SJSA1 (cell line): ENCODE measurements around the gene POU2F1. TPM values are rescaled to one million over a fixed set of nuclear protein-coding genes. Genes with fewer than 3 reads are reported as not detected.

Source experiments
- DNase-seq, 2 experiments: peaks; one replicate each; pipeline ENCODE4 v3.0.0-alpha.2; 2015 to 2020; ENCODE audit warnings: low spot score in 2 of 2, low read depth in 1 of 2
- H3K27ac ChIP-seq: fragments of 250-450 bp; sonication (Bioruptor Pico); 2 replicates; pipeline ENCODE4 v1.5.1; 2020; ENCODE audit warnings: mild to moderate bottlenecking, moderate library complexity
- H3K27me3 ChIP-seq: fragments of 250-450 bp; sonication (Bioruptor Pico); replicated peaks from 2 replicates; pipeline ENCODE4 v1.5.1; 2020; ENCODE audit warnings: mild to moderate bottlenecking, moderate library complexity
- H3K36me3 ChIP-seq: fragments of 250-450 bp; sonication (Bioruptor Pico); 2 replicates; pipeline ENCODE4 v1.5.1; 2020; ENCODE audit warnings: mild to moderate bottlenecking
- H3K4me1 ChIP-seq: fragments of 250-450 bp; sonication (Bioruptor Pico); replicated peaks from 2 replicates; pipeline ENCODE4 v1.6.1; 2021; ENCODE audit warnings: mild to moderate bottlenecking
- H3K4me3 ChIP-seq: fragments of 250-450 bp; sonication (Bioruptor Pico); 2 replicates; pipeline ENCODE4 v1.5.1; 2020; ENCODE audit warnings: mild to moderate bottlenecking
- H3K9me3 ChIP-seq: fragments of 250-450 bp; sonication (Bioruptor Pico); replicated peaks from 2 replicates; pipeline ENCODE4 v1.5.1; 2020; ENCODE audit warnings: mild to moderate bottlenecking
- total RNA-seq: library from RNA; depleted of rRNA; stranded (reverse); fragments of >200 nt; shearing (Covaris generic); gene quantifications from 2 replicates; pipeline ENCODE4 v1.2.3, GENCODE V29; 2014

Gene POU2F1
- total RNA-seq, 1 experiment from 2014 or later: 5.0 TPM

GRCh38 chr1:167441222-167441621 lies 220.5 kb downstream of the POU2F1 start:
- peaks cover 19% of the 10 kb centered on the region for H3K27me3 ChIP-seq
- no peaks in the 10 kb centered on the region for H3K9me3 ChIP-seq
- H3K4me1 ChIP-seq: peaks cover 6% of the 10 kb centered on the region
- no peaks in the 10 kb centered on the region for H3K36me3 ChIP-seq
- no peak for DNase-seq
- no peak overlapping the region for H3K4me3 ChIP-seq
- no peak overlapping the region for H3K27ac ChIP-seq

- Histone ChIP-seq H3K9me3 (no peaks in the 10 kb centered on the region), H3K27ac (no peak overlapping the region), H3K4me1 (peaks cover 10% of the 10 kb centered on the region), H3K27me3 (peaks cover 14% of the 10 kb centered on the region; the same call in 1 of the 2 replicates), H3K4me3 (no peak overlapping the region), H3K36me3 (no peaks in the 10 kb centered on the region)
- peak; percentile 54 to 83 for DNase-seq
These were observed 221.6 kb downstream of the POU2F1 start for GRCh38 chr1:167442142-167442848.

- no peak overlapping the region for H3K4me3 ChIP-seq
- DNase-seq: no peak
- H3K36me3 ChIP-seq: no peaks in the 10 kb centered on the region
- H3K9me3 ChIP-seq: no peaks in the 10 kb centered on the region
- no peak overlapping the region for H3K27ac ChIP-seq
- H3K27me3 ChIP-seq: peaks cover 14% of the 10 kb centered on the region; the same call in 1 of the 2 replicates
- H3K4me1 ChIP-seq: peaks cover 13% of the 10 kb centered on the region
These were observed 222.3 kb downstream of the POU2F1 start for GRCh38 chr1:167442854-167443565.

GRCh38 chr1:167443757-167444156 lies 223.1 kb downstream of the POU2F1 start:
- Histone ChIP-seq H3K27ac (no peak overlapping the region), H3K4me1 (peaks cover 13% of the 10 kb centered on the region), H3K27me3 (peaks cover 9% of the 10 kb centered on the region; the same call in 1 of the 2 replicates), H3K9me3 (no peaks in the 10 kb centered on the region), H3K36me3 (no peaks in the 10 kb centered on the region), H3K4me3 (no peak overlapping the region)
- no peak for DNase-seq

- no peak for DNase-seq
- no peaks in the 10 kb centered on the region for H3K36me3 ChIP-seq
- H3K27me3 ChIP-seq: no peaks in the 10 kb centered on the region; the same call in 1 of the 2 replicates
- H3K27ac ChIP-seq: no peak overlapping the region
- no peak overlapping the region for H3K4me3 ChIP-seq
- H3K9me3 ChIP-seq: no peaks in the 10 kb centered on the region
- peaks cover 7% of the 10 kb centered on the region for H3K4me1 ChIP-seq
These were observed 226.3 kb downstream of the POU2F1 start for GRCh38 chr1:167446966-167447365.

GRCh38 chr1:167447521-167448136 lies 226.9 kb downstream of the POU2F1 start:
- DNase-seq: peak in 1 of 2 experiments; percentile 19
- Histone ChIP-seq H3K9me3 (no peaks in the 10 kb centered on the region), H3K36me3 (no peaks in the 10 kb centered on the region), H3K4me1 (peaks cover 7% of the 10 kb centered on the region), H3K27ac (no peak overlapping the region), H3K4me3 (no peak overlapping the region), H3K27me3 (no peaks in the 10 kb centered on the region; the same call in 1 of the 2 replicates)

GRCh38 chr1:167450843-167451242 lies 230.2 kb downstream of the POU2F1 start:
- DNase-seq: no peak
- Histone ChIP-seq H3K4me1 (peaks cover 17% of the 10 kb centered on the region), H3K36me3 (no peaks in the 10 kb centered on the region)

GRCh38 chr1:167452483-167452882 lies 231.8 kb downstream of the POU2F1 start:
- Histone ChIP-seq H3K4me1 (peaks cover 12% of the 10 kb centered on the region), H3K27ac (no peak overlapping the region), H3K4me3 (no peak overlapping the region), H3K36me3 (no peaks in the 10 kb centered on the region), H3K27me3 (no peaks in the 10 kb centered on the region; the same call in none of the 2 replicates), H3K9me3 (no peaks in the 10 kb centered on the region)
- no peak for DNase-seq

More at GRCh38 chr1:167450843-167451242, 230.2 kb downstream of the POU2F1 start:
- no peak overlapping the region for H3K27ac ChIP-seq
- H3K9me3 ChIP-seq: no peaks in the 10 kb centered on the region
- H3K27me3 ChIP-seq: no peaks in the 10 kb centered on the region; the same call in 1 of the 2 replicates
- H3K4me3 ChIP-seq: no peak overlapping the region

- Histone ChIP-seq H3K9me3 (no peaks in the 10 kb centered on the region), H3K36me3 (no peaks in the 10 kb centered on the region), H3K4me1 (peaks cover 10% of the 10 kb centered on the region), H3K4me3 (no peak overlapping the region), H3K27me3 (no peaks in the 10 kb centered on the region; the same call in none of the 2 replicates), H3K27ac (no peak overlapping the region)
- DNase-seq: no peak
These were observed 232.4 kb downstream of the POU2F1 start for GRCh38 chr1:167453123-167453522.

- Histone ChIP-seq H3K9me3 (no peaks in the 10 kb centered on the region), H3K27me3 (no peaks in the 10 kb centered on the region; the same call in none of the 2 replicates), H3K36me3 (no peaks in the 10 kb centered on the region), H3K27ac (no peak overlapping the region), H3K4me1 (peaks cover 10% of the 10 kb centered on the region), H3K4me3 (peak overlapping the region; percentile 47)
- no peak for DNase-seq
These were observed 233.7 kb downstream of the POU2F1 start for GRCh38 chr1:167454304-167454893.

GRCh38 chr1:167454894-167455785 lies 234.5 kb downstream of the POU2F1 start:
- H3K4me3 ChIP-seq: peak overlapping the region; percentile 47
- no peak overlapping the region for H3K27ac ChIP-seq
- no peaks in the 10 kb centered on the region for H3K9me3 ChIP-seq
- H3K27me3 ChIP-seq: no peaks in the 10 kb centered on the region; the same call in none of the 2 replicates
- peak; percentile 45 to 55 for DNase-seq
- H3K36me3 ChIP-seq: no peaks in the 10 kb centered on the region
- peaks cover 10% of the 10 kb centered on the region for H3K4me1 ChIP-seq

- Histone ChIP-seq H3K27me3 (no peaks in the 10 kb centered on the region; the same call in none of the 2 replicates), H3K4me3 (peak overlapping the region; percentile 47), H3K27ac (no peak overlapping the region), H3K4me1 (peaks cover 10% of the 10 kb centered on the region), H3K9me3 (no peaks in the 10 kb centered on the region), H3K36me3 (no peaks in the 10 kb centered on the region)
- no peak for DNase-seq
These were observed 235.2 kb downstream of the POU2F1 start for GRCh38 chr1:167455786-167456446.
